Activated CD4-positive, alpha-beta T cell treated with anti-CD3 and anti-CD28 coated beads, Interleukin-2, Interleukin-4, amounts not matched to agents 100 ng/mL and 50 ng/mL, durations not matched to agents 16 hours and 8 hours (primary cell): Measurements from ENCODE around the gene BEND4.

Experiments
- DNase-seq: peaks from one replicate; pipeline ENCODE4 v3.0.0-alpha.2; 2020; ENCODE audit warnings: low spot score

Gene BEND4

GRCh38 chr4:42104521-42104920 lies 47.9 kb downstream of the BEND4 start:
- no peak for DNase-seq

DNA sequence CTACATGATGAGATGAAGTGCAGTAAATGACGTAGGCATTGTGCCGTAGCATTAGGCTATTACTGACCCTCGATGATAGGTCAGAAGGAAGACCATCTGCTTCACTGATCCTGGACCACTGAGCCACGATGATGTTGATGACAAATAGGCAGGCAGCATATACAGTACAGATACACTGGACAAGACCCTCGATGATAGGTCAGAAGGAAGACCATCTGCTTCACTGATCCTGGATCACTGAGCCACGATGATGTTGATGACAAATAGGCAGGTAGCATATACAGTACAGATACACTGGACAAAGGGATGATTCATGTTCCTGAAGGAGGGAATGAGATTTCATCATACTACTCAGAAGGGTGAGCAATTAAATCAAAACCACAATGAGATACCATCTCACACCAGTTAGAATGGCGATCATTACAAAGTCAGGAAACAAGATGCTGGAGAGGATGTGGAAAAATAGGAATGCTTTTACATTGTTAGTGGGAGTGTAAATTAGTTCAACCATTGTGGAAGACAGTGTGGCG lies 50.9 kb downstream of the BEND4 start:
- DNase-seq: no peak

DNA sequence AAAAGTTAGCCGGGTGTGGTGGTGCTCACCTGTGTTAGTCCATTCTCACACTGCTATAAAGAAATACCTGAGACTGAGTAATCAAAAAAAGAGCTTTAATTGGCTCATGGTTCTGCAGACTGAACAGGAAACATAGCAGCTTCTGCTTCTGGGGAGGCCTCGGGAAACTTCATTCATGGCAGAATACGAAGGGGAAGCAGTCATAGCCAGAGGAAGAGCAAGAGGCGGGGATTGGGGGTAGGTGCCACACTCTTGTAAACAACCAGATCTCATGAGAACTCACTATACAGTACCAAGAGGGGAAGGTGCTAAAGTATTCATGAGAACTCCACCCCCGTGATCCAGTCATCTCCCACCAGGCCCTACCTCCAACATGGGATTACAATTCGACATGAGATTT lies 64.1 kb downstream of the BEND4 start:
- no peak for DNase-seq

DNA sequence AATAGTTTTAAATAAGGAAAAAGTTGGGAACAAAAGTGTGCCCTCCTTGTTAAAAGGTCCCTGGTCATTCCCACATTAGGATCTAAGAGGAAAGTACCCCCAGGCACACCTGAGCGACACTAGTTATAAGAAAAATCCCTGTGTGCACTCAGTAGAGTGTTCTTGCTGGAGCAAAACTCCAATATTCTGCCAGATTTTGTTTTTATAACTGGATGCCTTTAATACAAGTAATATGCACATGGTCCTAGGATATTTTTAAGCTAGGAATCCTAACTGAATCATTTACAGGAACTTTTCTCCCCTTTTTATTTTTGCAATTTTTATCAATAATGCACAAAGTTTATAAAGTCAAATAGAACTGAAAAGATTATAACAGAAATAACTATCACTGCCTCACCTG lies 68.6 kb downstream of the BEND4 start:
- DNase-seq: no peak

- no peak for DNase-seq
Measured at GRCh38 chr4:42080306-42080705, 72.1 kb downstream of the BEND4 start.

GRCh38 chr4:42078184-42078801 lies 74.2 kb downstream of the BEND4 start:
- no peak for DNase-seq

- DNase-seq: no peak
Measured at GRCh38 chr4:42074294-42074693, 78.2 kb downstream of the BEND4 start.

- DNase-seq: no peak
Measured at GRCh38 chr4:42070463-42070862, 82.0 kb downstream of the BEND4 start.

DNA sequence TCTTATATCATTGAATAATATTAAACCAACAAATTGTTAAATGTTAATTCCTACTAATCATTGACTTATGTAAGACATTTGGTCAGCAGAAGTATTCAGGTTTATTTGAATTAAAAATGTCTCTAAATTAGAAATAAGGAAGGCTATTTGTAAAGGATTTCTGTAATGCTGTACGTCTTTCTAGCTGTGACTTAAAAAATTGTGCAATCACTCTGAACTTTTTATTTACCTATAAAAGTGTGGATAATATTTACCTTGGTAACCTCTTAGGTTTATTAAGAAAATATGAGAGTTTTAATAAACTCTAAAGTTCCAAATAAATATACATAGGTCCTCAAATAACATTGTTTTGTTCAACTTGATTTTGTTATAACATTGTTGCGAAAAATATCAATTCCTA lies 85.2 kb downstream of the BEND4 start:
- no peak for DNase-seq

GRCh38 chr4:42066402-42066801 lies 86.1 kb downstream of the BEND4 start:
- DNase-seq: no peak
